ENCODE data around the gene RPL27A. TPM values are rescaled to one million over a fixed set of nuclear protein-coding genes. Genes with fewer than 3 reads are reported as not detected.

Gene RPL27A
- total RNA-seq, 1 experiment from 2014 or later, result 1,103 TPM

DNA sequence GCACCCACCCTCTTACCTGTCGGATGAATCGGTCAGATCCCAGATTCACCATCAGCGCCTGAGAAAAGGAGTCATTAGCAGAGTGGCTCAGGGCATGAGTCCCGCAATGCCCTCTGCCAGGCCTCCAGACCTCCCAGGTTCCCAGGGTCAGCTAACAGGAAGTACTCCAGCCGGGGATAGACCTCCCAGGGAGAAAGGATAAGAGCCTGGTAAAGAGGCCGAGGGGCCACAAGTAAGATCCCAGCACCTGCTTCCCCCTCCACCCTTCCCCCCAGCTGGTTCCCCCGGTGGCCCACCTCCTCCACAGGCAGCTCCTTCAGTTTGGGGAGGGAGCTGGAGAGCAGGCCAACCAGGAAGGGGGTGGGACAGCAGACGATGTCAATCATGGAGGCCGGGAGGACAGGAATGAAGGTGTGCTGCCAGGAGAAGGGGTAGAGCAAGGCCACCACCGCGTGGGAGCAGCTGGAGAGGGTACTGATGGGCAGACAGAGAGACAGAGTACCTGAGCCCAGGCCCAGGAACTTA, 16.4 kb downstream of the RPL27A start:
- peak; percentile 14; the same call in 1 of the 2 replicates for TF ChIP-seq SP1 (CRISPR knock-in tag; conservative IDR thresholded peaks at IDR 0.05)
- TF ChIP-seq, protein P1, sequence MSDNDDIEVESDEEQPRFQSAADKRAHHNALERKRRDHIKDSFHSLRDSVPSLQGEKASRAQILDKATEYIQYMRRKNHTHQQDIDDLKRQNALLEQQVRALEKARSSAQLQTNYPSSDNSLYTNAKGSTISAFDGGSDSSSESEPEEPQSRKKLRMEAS (CRISPR knock-in tag; IDR thresholded peaks at IDR 0.05), result 0 out of 2 replicates have a peak, but pooled peaks have one; percentile 8
- TF ChIP-seq, protein P2, sequence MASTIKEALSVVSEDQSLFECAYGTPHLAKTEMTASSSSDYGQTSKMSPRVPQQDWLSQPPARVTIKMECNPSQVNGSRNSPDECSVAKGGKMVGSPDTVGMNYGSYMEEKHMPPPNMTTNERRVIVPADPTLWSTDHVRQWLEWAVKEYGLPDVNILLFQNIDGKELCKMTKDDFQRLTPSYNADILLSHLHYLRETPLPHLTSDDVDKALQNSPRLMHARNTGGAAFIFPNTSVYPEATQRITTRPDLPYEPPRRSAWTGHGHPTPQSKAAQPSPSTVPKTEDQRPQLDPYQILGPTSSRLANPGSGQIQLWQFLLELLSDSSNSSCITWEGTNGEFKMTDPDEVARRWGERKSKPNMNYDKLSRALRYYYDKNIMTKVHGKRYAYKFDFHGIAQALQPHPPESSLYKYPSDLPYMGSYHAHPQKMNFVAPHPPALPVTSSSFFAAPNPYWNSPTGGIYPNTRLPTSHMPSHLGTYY (CRISPR knock-in tag; IDR thresholded peaks at IDR 0.05), result 0 out of 2 replicates have a peak, but pooled peaks have one; percentile 51
- 0 out of 2 replicates have a peak, but pooled peaks have one; percentile 19 for TF ChIP-seq ZNF396 (CRISPR knock-in tag; IDR thresholded peaks at IDR 0.05; ENCODE audit: borderline replicate concordance)
- TF ChIP-seq, protein P3, sequence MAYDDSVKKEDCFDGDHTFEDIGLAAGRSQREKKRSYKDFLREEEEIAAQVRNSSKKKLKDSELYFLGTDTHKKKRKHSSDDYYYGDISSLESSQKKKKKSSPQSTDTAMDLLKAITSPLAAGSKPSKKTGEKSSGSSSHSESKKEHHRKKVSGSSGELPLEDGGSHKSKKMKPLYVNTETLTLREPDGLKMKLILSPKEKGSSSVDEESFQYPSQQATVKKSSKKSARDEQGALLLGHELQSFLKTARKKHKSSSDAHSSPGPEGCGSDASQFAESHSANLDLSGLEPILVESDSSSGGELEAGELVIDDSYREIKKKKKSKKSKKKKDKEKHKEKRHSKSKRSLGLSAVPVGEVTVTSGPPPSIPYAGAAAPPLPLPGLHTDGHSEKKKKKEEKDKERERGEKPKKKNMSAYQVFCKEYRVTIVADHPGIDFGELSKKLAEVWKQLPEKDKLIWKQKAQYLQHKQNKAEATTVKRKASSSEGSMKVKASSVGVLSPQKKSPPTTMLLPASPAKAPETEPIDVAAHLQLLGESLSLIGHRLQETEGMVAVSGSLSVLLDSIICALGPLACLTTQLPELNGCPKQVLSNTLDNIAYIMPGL (CRISPR knock-in tag; IDR thresholded peaks at IDR 0.05), result no peak
- TF ChIP-seq ZNF423 (CRISPR knock-in tag; IDR thresholded peaks at IDR 0.05), result peak; percentile 17; the same call in 1 of the 2 replicates
- TF ChIP-seq, protein P4, sequence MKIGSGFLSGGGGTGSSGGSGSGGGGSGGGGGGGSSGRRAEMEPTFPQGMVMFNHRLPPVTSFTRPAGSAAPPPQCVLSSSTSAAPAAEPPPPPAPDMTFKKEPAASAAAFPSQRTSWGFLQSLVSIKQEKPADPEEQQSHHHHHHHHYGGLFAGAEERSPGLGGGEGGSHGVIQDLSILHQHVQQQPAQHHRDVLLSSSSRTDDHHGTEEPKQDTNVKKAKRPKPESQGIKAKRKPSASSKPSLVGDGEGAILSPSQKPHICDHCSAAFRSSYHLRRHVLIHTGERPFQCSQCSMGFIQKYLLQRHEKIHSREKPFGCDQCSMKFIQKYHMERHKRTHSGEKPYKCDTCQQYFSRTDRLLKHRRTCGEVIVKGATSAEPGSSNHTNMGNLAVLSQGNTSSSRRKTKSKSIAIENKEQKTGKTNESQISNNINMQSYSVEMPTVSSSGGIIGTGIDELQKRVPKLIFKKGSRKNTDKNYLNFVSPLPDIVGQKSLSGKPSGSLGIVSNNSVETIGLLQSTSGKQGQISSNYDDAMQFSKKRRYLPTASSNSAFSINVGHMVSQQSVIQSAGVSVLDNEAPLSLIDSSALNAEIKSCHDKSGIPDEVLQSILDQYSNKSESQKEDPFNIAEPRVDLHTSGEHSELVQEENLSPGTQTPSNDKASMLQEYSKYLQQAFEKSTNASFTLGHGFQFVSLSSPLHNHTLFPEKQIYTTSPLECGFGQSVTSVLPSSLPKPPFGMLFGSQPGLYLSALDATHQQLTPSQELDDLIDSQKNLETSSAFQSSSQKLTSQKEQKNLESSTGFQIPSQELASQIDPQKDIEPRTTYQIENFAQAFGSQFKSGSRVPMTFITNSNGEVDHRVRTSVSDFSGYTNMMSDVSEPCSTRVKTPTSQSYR (CRISPR knock-in tag; IDR thresholded peaks at IDR 0.05), result peak; percentile 74; the same call in 1 of the 2 replicates
- TF ChIP-seq ZNF263 (CRISPR knock-in tag; IDR thresholded peaks at IDR 0.05; ENCODE audit: low read depth), result no peak
- H3K4me1 Mint-ChIP-seq, result peaks cover 64% of the 10 kb centered on the region
- H3K27me3 Mint-ChIP-seq (ENCODE audit: low read depth), result no peaks in the 10 kb centered on the region
- peaks cover 35% of the 10 kb centered on the region for H3K36me3 Mint-ChIP-seq
- DNase-seq (ENCODE audit: low spot score) (peak; percentile 67), ATAC-seq (peak; percentile 37)
- ChIA-PET POLR2A (interaction anchor here (0.6 to 5.2 kb wide), 11 partner anchors 9 to 303 kb away, joined by 3 to 54 read pairs (median 4); partner anchors contain the start of genes RPL27A and TRIM66), CTCF (interaction anchor here (0.5 to 3.1 kb wide), 7 partner anchors 10 to 261 kb away, joined by 3 to 18 read pairs (median 4); no protein-coding TSS in a partner anchor)
- peak overlapping the region; percentile 28 for H3K4me3 Mint-ChIP-seq
- H3K27ac Mint-ChIP-seq, result peak overlapping the region; percentile 96
- H3K9me3 Mint-ChIP-seq, result peaks cover 8% of the 10 kb centered on the region; the same call in 1 of the 2 replicates

DNA sequence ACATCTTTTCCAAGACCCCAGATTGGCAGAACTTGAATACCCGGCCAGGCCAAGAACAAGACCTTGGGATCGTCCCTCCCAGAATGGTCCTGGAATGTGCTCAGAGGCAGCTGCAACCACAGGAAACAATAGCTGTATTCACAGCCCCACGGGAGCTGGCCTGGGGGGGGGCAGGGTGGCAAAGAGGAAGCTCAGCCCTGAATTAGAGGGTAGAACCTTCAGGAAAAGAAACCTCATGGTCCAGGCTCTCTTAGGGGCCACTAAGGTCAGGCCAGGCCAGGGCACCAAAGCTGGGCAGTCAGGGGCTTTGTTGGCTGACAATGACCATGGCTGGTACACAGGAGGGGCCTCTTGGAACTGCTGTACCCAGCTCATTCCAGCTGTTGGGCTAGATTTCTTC, 17.3 kb downstream of the RPL27A start:
- Mint-ChIP-seq H3K4me1 (peaks cover 59% of the 10 kb centered on the region), H3K9me3 (peaks cover 8% of the 10 kb centered on the region; the same call in 1 of the 2 replicates), H3K27me3 (ENCODE audit: low read depth) (no peaks in the 10 kb centered on the region), H3K36me3 (peaks cover 29% of the 10 kb centered on the region), H3K27ac (peak overlapping the region; percentile 96), H3K4me3 (no peak overlapping the region)
- ChIA-PET CTCF (interaction anchor here (0.6 to 3.1 kb wide), 7 partner anchors 11 to 260 kb away, joined by 3 to 18 read pairs (median 6); a partner anchor contains a TSS), POLR2A (interaction anchor here (0.7 to 5.2 kb wide), 5 partner anchors 11 to 259 kb away, joined by 3 to 54 read pairs (median 5); a partner anchor contains a TSS)
- ATAC-seq (no peak; the same call in 1 of the 2 replicates), DNase-seq (ENCODE audit: low spot score) (peak; percentile 44)
- no peak for TF ChIP-seq TCF7 (CRISPR knock-in tag; IDR thresholded peaks at IDR 0.05; ENCODE audit: low read depth)
- TF ChIP-seq CBFB (CRISPR knock-in tag; IDR thresholded peaks at IDR 0.05; ENCODE audit: low read depth), result no peak
- peak; percentile 31; the same call in 1 of the 2 replicates for TF ChIP-seq GABPB1 (CRISPR knock-in tag; IDR thresholded peaks at IDR 0.05)
- TF ChIP-seq, protein P5, sequence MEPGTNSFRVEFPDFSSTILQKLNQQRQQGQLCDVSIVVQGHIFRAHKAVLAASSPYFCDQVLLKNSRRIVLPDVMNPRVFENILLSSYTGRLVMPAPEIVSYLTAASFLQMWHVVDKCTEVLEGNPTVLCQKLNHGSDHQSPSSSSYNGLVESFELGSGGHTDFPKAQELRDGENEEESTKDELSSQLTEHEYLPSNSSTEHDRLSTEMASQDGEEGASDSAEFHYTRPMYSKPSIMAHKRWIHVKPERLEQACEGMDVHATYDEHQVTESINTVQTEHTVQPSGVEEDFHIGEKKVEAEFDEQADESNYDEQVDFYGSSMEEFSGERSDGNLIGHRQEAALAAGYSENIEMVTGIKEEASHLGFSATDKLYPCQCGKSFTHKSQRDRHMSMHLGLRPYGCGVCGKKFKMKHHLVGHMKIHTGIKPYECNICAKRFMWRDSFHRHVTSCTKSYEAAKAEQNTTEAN (CRISPR knock-in tag; IDR thresholded peaks at IDR 0.05), result no peak
- TF ChIP-seq, protein P4 (CRISPR knock-in tag; IDR thresholded peaks at IDR 0.05), result no peak
- no peak for TF ChIP-seq ETV6 (CRISPR knock-in tag; IDR thresholded peaks at IDR 0.05)
- TF ChIP-seq ZBTB21 (CRISPR knock-in tag; IDR thresholded peaks at IDR 0.05; ENCODE audit: borderline replicate concordance), result no peak
- TF ChIP-seq ESRRA (CRISPR knock-in tag; IDR thresholded peaks at IDR 0.05; ENCODE audit: borderline replicate concordance), result no peak
- TF ChIP-seq ZNF416 (CRISPR knock-in tag; IDR thresholded peaks at IDR 0.05), result no peak
- TF ChIP-seq, protein P6, sequence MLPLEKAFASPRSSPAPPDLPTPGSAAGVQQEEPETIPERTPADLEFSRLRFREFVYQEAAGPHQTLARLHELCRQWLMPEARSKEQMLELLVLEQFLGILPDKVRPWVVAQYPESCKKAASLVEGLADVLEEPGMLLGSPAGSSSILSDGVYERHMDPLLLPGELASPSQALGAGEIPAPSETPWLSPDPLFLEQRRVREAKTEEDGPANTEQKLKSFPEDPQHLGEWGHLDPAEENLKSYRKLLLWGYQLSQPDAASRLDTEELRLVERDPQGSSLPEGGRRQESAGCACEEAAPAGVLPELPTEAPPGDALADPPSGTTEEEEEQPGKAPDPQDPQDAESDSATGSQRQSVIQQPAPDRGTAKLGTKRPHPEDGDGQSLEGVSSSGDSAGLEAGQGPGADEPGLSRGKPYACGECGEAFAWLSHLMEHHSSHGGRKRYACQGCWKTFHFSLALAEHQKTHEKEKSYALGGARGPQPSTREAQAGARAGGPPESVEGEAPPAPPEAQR (CRISPR knock-in tag; IDR thresholded peaks at IDR 0.05), result no peak
- peak; percentile 74 for TF ChIP-seq TEAD4 (CRISPR knock-in tag; IDR thresholded peaks at IDR 0.05)
- no peak for TF ChIP-seq SOX15 (CRISPR knock-in tag; IDR thresholded peaks at IDR 0.05)
- TF ChIP-seq, protein P7, sequence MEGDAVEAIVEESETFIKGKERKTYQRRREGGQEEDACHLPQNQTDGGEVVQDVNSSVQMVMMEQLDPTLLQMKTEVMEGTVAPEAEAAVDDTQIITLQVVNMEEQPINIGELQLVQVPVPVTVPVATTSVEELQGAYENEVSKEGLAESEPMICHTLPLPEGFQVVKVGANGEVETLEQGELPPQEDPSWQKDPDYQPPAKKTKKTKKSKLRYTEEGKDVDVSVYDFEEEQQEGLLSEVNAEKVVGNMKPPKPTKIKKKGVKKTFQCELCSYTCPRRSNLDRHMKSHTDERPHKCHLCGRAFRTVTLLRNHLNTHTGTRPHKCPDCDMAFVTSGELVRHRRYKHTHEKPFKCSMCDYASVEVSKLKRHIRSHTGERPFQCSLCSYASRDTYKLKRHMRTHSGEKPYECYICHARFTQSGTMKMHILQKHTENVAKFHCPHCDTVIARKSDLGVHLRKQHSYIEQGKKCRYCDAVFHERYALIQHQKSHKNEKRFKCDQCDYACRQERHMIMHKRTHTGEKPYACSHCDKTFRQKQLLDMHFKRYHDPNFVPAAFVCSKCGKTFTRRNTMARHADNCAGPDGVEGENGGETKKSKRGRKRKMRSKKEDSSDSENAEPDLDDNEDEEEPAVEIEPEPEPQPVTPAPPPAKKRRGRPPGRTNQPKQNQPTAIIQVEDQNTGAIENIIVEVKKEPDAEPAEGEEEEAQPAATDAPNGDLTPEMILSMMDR (IDR thresholded peaks at IDR 0.05), result no peak
